Measurements from ENCODE around the gene NFAM1.

The NFAM1 gene

DNA sequence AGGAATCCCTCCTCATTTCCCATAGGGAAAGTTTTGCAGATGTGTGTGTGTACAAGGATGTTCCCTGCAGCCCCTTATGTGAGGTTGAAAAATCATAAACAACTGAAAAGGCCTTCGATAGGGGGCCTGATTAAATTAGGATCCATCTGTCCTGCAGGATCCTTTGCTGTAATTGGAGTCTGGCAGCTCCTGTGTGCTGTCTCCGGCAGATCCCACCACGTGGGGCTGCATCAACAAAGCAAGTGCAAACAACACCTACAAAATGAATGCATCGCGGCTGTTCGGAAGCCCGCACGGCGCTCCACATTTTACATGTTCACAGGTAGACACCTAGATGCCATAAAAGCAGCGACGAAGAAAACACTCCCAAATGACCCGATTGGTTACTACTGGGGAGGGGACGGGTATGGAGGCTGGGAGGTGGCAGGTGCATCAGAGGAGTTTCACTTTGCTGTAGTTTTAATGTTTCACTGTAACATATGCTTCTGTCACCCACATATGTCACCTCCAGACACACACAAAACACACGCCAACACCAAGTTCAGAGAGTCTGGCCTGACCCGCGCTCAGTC, 52.2 kb downstream of the NFAM1 start:
- no peak for FAIRE-seq

- FAIRE-seq = no peak
These were observed 55.3 kb downstream of the NFAM1 start for GRCh38 chr22:42376711-42377554.

DNA sequence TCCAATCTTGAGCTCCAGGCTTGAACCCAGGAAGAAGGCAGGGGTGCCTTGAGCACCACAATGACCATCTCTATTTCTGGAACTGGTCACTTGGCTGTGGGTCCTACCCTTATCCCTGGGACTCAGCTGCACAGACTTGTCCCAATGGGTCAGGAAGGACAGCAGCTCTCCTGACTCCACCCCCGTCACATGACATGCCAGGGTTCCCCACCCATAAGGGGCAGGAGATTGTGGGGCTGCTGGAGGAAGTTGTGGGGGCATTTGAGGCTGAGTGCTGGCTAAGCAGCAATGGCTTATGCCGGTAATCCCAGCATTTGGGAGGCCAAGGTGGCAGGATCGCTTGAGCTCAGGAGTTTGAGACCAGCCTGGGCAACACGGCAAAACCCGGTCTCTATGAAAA, 56.2 kb downstream of the NFAM1 start:
- FAIRE-seq = no peak

- FAIRE-seq = no peak
These were observed 59.2 kb downstream of the NFAM1 start for GRCh38 chr22:42372976-42373375.

- FAIRE-seq = no peak
These were observed 60.7 kb downstream of the NFAM1 start for GRCh38 chr22:42371501-42371900.

DNA sequence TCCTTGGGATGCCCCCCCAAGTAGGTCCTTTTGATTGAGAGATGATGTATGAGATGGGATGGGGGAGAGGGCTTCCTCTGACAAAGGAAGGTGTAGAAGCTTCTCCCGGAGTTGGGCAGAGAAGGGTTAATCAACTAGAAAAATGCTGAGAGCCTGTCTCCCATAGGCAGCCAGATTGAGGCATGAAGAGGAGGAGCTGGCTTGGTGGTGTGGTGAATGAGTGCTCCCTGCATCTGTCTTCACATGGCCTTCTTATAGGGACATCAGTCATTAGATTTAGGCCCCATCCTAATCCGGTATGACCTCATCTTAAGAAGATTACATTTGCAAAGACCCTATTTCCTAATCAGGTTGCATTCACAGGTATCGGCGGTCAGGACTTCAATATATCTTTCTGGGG, 61.1 kb downstream of the NFAM1 start:
- peak; percentile 17 for FAIRE-seq

DNA sequence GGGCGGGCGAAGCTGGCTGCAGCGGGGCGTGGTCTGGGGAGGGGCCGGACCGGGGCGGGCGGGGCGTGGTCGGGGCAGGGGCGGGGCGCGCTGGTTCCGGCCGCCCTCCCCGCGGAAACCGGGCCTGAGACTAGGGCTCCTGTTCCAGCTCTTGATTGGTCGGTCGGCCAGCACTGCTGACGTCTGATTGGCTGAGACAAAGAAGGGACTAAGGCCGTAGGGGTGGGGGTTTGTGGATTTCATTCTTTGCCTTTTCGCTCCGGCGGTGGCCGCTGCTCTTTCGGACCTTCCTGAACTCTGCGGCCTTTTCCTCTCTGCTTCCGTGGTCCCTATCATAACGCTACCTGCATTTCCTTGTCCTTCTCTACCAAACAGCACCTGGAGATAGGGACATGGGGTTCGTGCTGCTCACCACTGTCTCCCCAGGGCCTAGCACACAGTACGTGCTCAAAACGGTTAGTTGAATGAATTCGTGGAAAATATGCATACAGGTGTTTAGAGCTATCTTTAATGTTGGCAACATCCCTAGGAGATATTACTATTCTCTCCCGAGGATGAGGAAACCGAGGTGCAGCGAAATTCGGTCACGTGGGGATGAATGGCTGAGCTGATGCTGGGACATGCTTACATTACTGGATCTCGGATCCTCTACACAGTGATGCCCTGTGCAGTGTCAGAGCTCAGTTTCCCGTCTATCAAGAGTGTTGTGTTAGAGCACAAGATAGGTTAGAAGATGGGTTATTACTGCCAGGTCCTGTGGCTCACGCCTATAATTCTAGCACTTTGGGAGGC, 62.8 kb downstream of the NFAM1 start:
- peak; percentile 87 for FAIRE-seq

GRCh38 chr22:42368379-42369249, 63.6 kb downstream of the NFAM1 start:
- no peak for FAIRE-seq

DNA sequence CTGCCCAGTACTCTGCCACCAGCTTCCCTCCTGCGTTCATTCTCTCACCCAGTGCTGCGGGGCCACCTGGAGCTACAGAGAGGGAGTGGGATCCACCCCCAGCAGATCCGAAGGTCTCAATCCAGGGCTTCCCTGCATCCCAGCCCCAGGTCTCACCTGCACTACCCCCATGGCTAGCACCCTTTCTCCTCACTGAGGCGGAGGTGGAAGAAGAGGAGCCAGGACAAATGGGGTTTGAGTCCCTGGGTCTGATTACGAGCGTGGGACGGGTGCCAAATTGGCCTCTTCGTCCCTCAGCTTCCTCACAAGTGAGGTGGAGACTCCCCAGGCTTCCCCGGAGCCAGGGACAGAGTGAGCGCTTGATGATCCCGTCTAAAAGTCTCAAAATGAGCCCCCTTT, 64.2 kb downstream of the NFAM1 start:
- no peak for FAIRE-seq

- no peak for FAIRE-seq
These were observed 65.2 kb downstream of the NFAM1 start for GRCh38 chr22:42366806-42367581.

DNA sequence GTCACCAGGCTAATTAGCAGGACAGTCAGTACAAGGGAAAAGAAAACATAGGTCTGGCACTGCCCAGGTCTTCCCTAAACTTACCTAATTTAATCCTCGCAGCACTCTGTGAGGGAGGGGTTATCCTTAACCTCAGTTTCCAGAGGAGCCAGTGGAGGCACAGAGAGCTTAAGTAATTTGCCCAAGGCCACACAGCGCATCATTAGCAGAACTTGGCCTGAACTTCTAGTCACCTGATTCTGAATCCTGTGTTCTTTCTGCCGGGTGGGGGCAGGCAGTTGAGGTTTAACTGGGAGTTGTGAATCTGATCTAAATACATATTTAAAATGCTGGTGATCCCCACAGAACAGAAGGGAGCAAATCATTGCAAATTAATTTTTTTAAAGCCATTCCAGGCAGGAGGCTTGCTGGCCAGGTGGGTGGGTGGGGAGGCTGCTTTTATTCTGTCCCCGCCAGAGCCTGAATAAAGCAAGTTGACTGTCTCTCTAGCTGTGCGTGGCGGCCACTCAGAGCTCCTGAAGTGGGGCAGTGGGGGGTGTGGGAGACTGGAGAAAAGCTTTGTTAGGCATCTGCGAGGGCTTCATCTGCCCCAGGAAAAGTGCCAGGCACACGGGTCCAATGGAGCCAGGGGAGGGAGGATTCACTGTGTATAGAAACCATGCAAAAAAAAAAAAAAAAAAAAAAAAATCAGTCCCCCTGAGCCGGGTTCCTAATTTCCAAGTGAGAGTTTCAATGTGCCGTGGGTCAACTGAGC, 66.1 kb downstream of the NFAM1 start:
- FAIRE-seq = no peak

- FAIRE-seq = peak; percentile 75
These were observed 66.9 kb downstream of the NFAM1 start for GRCh38 chr22:42365111-42365865.

GRCh38 chr22:42364604-42365110, 67.5 kb downstream of the NFAM1 start:
- no peak for FAIRE-seq

DNA sequence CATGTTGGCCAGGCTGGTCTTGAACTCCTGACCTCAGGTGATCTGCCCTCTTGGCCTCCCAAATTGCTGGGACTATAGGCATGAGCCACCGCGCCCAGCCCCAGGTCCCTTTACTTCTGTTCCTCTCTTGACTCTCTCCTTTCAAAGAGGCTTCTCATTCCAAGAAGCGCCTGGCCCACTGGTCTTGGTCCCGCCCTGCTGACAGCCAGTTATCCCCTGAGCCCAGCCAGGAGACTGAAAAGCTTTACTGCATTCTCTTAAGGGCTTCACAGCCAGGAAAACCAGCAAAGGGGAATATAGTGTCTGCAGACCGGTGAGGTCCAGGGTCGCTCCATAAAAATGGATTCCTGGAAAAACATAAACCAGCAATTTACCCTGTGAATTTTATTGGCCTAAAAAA, 68.3 kb downstream of the NFAM1 start:
- FAIRE-seq = no peak

- no peak for FAIRE-seq
These were observed 70.7 kb downstream of the NFAM1 start for GRCh38 chr22:42361523-42361922.

DNA sequence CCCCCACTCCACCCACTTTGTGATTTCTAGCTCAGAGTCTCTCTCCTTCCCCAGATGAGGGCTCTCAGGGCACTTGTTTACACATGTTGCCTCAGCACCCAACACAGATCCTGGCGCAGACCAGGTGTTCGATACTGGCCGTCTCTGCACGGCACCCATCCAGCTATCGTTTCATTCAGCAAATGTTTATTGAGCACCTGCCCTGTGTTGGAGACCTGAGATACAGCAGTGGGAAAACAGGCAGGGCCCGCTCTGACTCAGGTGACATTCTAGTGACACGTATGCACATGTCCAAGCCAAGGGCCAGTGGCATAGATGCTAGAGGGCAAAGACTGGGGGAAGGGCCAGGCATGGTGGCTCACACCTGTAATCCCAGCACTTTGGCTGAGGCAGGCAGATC, 71.9 kb downstream of the NFAM1 start:
- no peak for FAIRE-seq

GRCh38 chr22:42358643-42359558, 73.3 kb downstream of the NFAM1 start:
- no peak for FAIRE-seq

- no peak for FAIRE-seq
These were observed 74.4 kb downstream of the NFAM1 start for GRCh38 chr22:42357634-42358296.

GRCh38 chr22:42357221-42357620, 75.0 kb downstream of the NFAM1 start:
- no peak for FAIRE-seq
